Stimulated activated CD8-positive, alpha-beta memory T cell treated with anti-CD3 and anti-CD28 coated beads, Interleukin-4, amount 100 ng/mL, for 4 hours (primary cell): ENCODE measurements around the gene TTLL12.

ENCODE experiments used
- DNase-seq, 2 donors: peaks; one replicate each; pipeline ENCODE4 v3.0.0-alpha.2; 2020; ENCODE audit warnings: low read depth in 2 of 2, low spot score in 1 of 2

The TTLL12 gene

GRCh38 chr22:43186272-43187170, at the start of gene TTLL12:
TTLL12 (minus strand) TSS chr22:43187134; CDS start chr22:43187069, 65 bp downstream.
- peak in 1 of 2 donors; percentile 35 for DNase-seq

DNA sequence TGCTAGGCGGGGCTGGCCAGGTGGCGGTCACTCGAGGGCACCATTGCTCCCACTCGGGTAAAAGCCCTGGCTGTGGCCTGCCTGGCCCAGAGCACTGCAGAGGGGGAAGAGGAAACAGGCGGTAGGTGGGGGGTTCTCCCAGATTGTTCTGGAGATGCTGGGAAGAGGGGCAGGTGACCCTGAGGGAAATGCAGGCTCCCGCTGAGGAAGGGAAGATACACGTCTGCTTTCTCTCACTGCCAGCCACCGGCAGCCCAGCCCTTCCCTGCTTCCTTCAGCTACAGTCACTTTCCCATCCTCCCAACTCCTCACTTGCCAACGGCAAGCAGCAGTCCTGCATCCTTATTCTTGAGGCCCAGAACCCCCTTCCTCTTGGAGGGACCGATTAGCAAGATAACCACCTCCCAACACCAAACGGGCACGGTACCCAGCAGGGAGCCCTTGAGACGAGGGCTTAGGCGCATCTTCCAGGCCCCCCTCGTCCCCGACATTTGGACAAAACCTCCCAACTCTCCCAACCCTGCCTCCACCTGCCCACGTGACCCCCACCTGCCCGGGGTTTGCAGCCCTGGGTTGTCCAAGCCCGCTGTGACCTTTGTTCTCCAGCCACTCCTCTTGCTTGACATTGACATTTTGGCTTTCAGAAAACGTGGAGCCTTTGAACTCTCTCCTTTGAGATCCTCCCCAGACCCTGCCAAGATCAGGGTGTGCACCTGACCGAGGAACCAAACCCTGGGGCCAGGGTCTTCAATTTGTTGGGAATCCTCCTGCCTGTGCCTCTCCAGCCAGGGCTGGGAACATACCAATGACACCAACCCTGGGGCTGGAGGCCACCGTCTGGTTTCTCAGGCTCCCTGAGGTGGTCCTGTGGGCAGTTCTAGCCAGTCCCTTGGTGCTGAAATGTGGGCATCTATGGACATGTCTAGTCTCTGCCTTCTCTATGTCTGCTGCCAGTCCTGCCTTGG, 48.8 kb upstream of the TTLL12 start:
- no peak for DNase-seq

DNA sequence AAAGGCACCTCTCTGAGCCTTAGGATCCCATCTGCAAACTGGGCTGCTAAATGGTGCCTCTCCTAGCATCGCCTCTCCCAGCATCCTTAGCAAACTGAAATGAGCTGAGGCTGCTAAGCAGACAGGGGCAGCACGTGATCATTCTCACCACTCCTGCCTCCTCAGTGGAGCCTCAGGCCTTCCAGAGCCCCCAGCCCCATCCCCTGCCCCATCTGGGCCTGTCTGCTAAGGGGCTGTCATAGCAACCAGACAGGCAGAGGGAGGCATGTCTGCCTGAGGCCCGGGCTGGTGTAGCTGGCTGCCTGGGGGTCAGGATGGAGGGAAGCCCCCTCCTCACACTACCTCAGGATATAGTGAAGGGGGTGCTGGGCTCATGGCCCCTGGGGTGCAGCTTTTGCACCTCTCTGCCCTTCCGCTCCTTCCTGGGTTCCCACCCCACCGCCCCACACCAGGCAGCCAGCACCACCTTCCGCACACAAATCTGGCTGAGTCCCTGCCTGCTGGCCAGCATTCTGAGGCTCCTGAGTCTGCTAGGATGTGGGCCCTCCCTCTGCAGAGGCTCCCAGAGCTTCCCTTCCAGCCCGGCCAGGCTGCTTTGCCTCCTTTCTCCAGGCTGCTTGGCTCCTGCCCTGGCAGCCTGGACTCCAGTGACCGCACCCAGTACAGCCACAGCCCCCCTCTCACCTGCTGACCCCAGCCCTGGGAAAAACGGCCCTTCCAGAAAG, 47.5 kb upstream of the TTLL12 start:
- no peak for DNase-seq

GRCh38 chr22:43233529-43233928, 46.6 kb upstream of the TTLL12 start:
- no peak for DNase-seq

DNA sequence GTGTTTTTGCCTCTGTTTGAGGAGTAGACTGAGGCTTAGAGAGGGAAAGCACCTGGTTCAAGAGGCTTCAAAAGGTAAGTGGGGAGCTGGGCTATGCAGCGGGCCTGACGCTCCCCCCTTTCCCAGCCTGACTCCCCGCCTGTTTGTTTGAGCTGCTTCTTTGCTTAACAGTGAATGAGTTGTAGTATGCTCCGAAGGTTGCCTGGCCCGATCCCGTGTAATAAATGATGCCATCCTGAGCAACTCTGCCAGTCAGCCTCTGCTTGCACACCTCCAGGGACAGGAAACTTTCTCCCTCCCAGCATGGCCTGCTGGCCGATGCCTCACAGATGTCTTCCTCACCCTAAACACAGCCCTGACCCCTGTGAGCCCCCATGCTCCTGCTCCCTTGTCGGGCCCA, 45.5 kb upstream of the TTLL12 start:
- no peak for DNase-seq

DNA sequence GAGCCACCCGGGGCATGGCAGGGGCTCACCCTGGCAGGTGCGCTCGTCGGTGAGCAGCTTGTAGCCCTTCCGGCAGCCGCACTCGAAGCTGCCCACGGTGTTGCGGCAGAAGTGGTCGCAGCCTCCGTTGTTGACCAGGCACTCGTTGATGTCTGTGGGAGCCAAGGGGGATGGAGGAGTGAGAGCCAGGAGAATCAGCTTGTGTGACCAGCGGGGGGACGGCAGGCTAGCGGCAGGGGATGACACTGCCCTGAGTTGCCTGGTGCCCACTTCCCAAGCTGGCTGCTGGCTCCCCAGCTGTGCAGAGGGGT, 44.7 kb upstream of the TTLL12 start:
- no peak for DNase-seq

GRCh38 chr22:43230971-43231723, 44.2 kb upstream of the TTLL12 start:
- DNase-seq: peak; percentile 19 to 20

GRCh38 chr22:43230571-43230970, 43.6 kb upstream of the TTLL12 start:
- DNase-seq: no peak

- DNase-seq: no peak
These were observed 41.9 kb upstream of the TTLL12 start for GRCh38 chr22:43228863-43229262.

GRCh38 chr22:43228330-43228729, 41.4 kb upstream of the TTLL12 start:
- DNase-seq: no peak

GRCh38 chr22:43227239-43227630, 40.3 kb upstream of the TTLL12 start:
- no peak for DNase-seq

DNA sequence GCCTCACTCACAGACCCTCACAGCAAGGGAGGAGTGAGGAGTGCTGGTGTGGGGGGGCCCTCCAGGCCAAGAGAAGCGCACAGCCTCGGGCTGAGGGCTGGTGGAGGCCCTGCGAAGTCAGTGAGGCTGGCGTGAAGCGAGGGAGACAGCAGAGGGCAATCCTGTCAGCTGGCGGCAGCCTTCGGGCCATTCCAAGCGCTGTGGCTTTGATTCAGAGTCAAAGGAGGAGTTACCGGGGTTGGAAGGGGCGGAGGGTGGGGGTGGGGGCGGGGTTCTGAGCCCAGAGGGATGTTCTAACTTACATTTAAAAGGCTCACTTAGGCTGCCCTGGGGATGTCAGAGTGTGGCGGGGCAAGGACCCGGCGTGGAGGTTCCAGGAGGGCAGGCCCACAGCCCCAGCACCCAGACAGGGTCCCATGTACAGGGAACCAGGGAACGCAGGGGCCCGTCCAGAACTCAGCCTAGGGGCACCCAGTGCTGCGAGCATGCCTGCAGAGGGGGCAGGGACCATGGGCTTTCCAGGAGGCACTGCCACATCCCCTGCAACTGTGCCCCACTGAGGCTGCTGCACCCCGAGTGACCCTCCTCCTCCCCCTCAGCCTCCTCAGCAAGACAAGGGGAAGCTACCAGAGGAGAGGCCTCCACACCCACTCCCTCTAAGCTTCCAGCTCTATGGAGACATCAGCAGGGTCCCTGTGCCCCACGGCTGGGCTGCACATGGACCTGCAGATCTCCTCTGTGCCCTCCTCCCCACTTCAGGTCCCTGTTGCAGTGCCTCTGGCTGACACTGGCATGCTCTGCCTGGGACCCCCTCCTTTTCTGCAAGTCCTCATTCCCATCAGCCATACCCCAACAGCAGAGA, 39.7 kb upstream of the TTLL12 start:
- no peak for DNase-seq

DNA sequence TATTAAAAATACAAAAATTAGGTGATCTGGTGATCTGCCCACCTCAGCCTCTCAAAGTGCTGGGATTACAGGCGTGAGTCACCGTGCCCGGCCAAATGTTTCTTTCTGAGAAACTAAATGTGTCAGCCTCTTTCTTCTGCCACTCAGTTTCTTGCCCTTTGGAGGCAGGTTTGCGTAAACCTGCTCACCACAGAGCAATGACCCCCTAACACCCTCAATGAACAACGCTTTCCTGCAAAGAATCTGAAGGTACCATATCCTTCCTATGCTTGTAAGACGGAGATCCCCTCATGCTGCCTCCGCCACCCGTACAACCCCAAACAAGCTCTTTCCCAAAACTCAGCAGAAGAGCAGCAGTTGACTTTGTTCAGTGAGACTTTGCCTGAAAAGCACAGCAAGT, 38.7 kb upstream of the TTLL12 start:
- no peak for DNase-seq

DNA sequence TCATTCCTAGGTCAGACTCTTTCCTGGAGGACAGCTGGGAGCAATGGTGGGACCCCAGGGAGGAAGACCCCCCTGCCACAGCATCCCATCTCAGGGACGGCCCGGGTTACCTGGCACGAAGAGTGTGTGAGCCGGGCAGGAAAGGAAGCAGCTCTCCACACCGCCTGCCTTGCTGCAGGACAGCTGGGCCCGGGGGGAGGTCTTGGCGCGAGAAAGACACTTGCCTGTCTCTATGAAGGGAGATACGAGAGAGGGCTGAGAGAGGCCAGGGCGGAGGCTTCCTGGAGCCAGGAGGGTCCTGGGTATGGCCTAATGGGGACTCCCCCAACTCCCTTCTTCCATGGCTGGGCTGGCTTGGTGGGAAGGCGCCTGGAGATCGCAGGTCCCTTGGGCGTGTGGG, 36.1 kb upstream of the TTLL12 start:
- no peak for DNase-seq

GRCh38 chr22:43222262-43222661, 35.3 kb upstream of the TTLL12 start:
- DNase-seq: no peak

- DNase-seq: no peak
These were observed 33.9 kb upstream of the TTLL12 start for GRCh38 chr22:43220625-43221380.

DNA sequence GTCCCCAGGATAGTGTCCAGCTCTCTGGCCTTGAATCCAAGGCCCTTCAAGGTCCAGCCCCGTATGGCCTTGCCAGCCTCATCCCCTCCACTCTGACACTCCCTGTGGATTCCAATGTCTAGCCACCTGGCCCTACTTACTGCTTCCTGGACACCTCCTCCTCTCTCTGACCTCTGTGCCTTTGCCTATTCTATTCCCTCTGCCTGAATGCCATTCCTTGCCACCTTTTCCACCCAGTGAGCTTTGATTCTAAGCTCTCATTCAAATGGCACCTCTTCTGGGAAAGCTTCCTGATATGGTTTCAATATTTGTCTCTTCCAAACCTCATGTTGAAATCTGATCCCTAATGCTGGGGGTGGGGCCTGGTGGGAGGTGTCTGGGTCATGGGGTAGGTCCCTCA, 31.9 kb upstream of the TTLL12 start:
- DNase-seq: no peak

DNA sequence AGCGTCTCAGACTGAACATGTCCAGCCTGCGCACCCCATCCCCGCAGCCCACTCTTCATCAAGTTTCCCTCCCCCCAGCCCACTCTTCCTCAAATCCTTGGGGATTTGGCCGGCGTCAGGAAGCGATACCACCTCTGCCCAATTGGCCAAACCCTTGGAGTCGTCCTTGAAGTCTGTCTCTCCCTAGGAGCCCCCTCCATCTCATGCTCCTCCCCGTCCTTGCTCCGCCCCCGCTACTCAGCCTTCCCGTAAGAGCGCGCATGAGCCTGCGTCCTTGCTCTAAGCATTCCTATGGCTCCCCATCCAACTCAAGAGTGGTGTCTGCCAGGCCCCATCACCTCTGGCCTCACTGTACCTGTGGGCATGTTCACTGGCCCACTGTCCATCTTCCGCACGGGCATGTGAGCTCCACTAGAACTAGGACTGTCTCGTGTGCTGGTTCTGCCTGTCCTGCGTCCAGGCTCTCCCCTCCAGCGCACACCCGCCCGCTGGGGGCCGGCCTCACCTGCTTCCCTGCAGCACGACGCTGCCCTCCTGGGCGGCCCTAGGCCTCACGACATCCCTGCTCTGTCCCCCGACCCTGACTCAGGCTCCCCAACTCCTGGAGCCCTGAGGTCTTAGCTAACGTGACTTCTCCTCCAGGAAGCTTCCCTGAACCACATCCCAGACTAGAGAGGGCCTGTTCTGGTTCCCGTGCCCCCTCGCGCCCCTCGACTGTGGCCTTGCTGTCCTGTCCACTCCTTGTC, 30.5 kb upstream of the TTLL12 start:
- no peak for DNase-seq
